Astrocyte of the cerebellum (primary cell): ENCODE measurements around the gene SLC29A1.
"Not testable (repeated sequence)": the region's sequence is repeated elsewhere in the genome, so short reads cannot be mapped to it uniquely, and the experiment has no call there.

Experiments used
- DNase-seq: peaks from one replicate; pipeline ENCODE4 v3.0.0-alpha.2; 2011; ENCODE audit warnings: low read depth
- H3K4me3 ChIP-seq: 2 replicates; pipeline ENCODE4 v1.5.1; 2011; ENCODE audit warnings: mild to moderate bottlenecking, low read depth, low read length, moderate library complexity
- CTCF ChIP-seq: IDR thresholded peaks from 2 replicates; pipeline ENCODE4 v1.5.1; 2012; ENCODE audit warnings: low read length, low read depth, moderate library complexity, mild to moderate bottlenecking; ENCODE audit errors: missing control alignments
- in situ Hi-C: cut with HindIII; loops from 2 replicates; pipeline ENCODE4 v1.10.0; 2017; ENCODE audit warnings: low sequenced_read_pairs

Gene SLC29A1

GRCh38 chr6:44179072-44179536 is 44.3 kb upstream of the SLC29A1 start:
- no peak for DNase-seq
- in situ Hi-C loops, result no loop called here
- H3K4me3 ChIP-seq, result no peak overlapping the region
- TF ChIP-seq CTCF, result no peak

GRCh38 chr6:44179648-44180047 is 43.7 kb upstream of the SLC29A1 start:
- in situ Hi-C loops, result no loop called here
- no peak for TF ChIP-seq CTCF
- H3K4me3 ChIP-seq, result no peak overlapping the region
- no peak for DNase-seq

GRCh38 chr6:44180406-44180805 is 43.0 kb upstream of the SLC29A1 start:
- H3K4me3 ChIP-seq, result no peak overlapping the region
- in situ Hi-C loops, result no loop called here
- no peak for DNase-seq
- TF ChIP-seq CTCF, result no peak

- no peak overlapping the region for H3K4me3 ChIP-seq
- no peak for TF ChIP-seq CTCF
- in situ Hi-C loops, result no loop called here
- no peak for DNase-seq
These were observed 42.5 kb upstream of the SLC29A1 start for GRCh38 chr6:44180886-44181285.

GRCh38 chr6:44181784-44182183 is 41.6 kb upstream of the SLC29A1 start:
- DNase-seq, in situ Hi-C loops, H3K4me3 ChIP-seq: not testable (repeated sequence)

GRCh38 chr6:44182911-44183390 is 40.4 kb upstream of the SLC29A1 start:
- no peak overlapping the region for H3K4me3 ChIP-seq
- in situ Hi-C loops, result no loop called here
- no peak for TF ChIP-seq CTCF
- DNase-seq, result no peak

- DNase-seq, result no peak
- TF ChIP-seq CTCF, result no peak
- no peak overlapping the region for H3K4me3 ChIP-seq
- in situ Hi-C loops, result no loop called here
These were observed 39.6 kb upstream of the SLC29A1 start for GRCh38 chr6:44183783-44184182.

GRCh38 chr6:44185356-44185755 is 38.0 kb upstream of the SLC29A1 start:
- in situ Hi-C loops, H3K4me3 ChIP-seq, DNase-seq: not testable (repeated sequence)
